HEK293T (cell line): Measurements from ENCODE around the gene UBE2G1.
"Not testable (repeated sequence)": the region's sequence is repeated elsewhere in the genome, so short reads cannot be mapped to it uniquely, and the experiment has no call there.

Source experiments
- CTCF ChIA-PET: fragments of 350-600 bp; formaldehyde crosslinking; extraction: SDS; loops from one replicate; lab custom pipeline; 2021; ENCODE audit warnings: antibody characterized with exemption, inconsistent platforms; lab: Yijun Ruan, JAX
- POLR2A ChIA-PET: fragments of 350-600 bp; formaldehyde crosslinking; extraction: SDS; loops from one replicate; lab custom pipeline; 2020; ENCODE audit warnings: antibody characterized with exemption, inconsistent platforms; lab: Yijun Ruan, JAX
- DNase-seq: peaks from one replicate; pipeline ENCODE4 v3.0.0; 2012; ENCODE audit warnings: mixed read lengths; ENCODE audit errors: extremely low spot score
- ARNT ChIP-seq: fragments of 450-650 bp; IDR thresholded peaks from 2 replicates; pipeline ENCODE4 v1.6.1; 2017; ENCODE audit warnings: mild to moderate bottlenecking
- BHLHE40 ChIP-seq: fragments of 450-650 bp; IDR thresholded peaks from 2 replicates; pipeline ENCODE4 v1.6.1; 2016; ENCODE audit warnings: mild to moderate bottlenecking, moderate library complexity, borderline replicate concordance
- CTBP1 ChIP-seq: fragments of 450-650 bp; IDR thresholded peaks from 2 replicates; pipeline ENCODE4 v1.6.1; 2016; ENCODE audit warnings: borderline replicate concordance
- ELF4 ChIP-seq: fragments of 450-650 bp; IDR thresholded peaks from 2 replicates; pipeline ENCODE4 v1.6.1; 2017; ENCODE audit warnings: antibody characterized with exemption
- FOXA1 ChIP-seq: fragments of 450-650 bp; IDR thresholded peaks from 2 replicates; pipeline ENCODE4 v1.6.1; 2016; ENCODE audit warnings: mild to moderate bottlenecking
- FOXK2 ChIP-seq: fragments of 450-650 bp; IDR thresholded peaks from 2 replicates; pipeline ENCODE4 v1.6.1; 2016; ENCODE audit warnings: mild to moderate bottlenecking
- FOXM1 ChIP-seq: fragments of 450-650 bp; IDR thresholded peaks from 2 replicates; pipeline ENCODE4 v1.6.1; 2017; ENCODE audit warnings: mild to moderate bottlenecking, borderline replicate concordance
- HDGF ChIP-seq: fragments of 450-650 bp; IDR thresholded peaks from 2 replicates; pipeline ENCODE4 v1.6.1; 2017; ENCODE audit warnings: antibody characterized with exemption, borderline replicate concordance
- L3MBTL2 ChIP-seq: fragments of 450-650 bp; conservative IDR thresholded peaks from 2 replicates; pipeline ENCODE4 v1.6.1; 2016; ENCODE audit warnings: mild to moderate bottlenecking
- LEF1 ChIP-seq: fragments of 450-650 bp; IDR thresholded peaks from 2 replicates; pipeline ENCODE4 v1.6.1; 2017; ENCODE audit warnings: mild to moderate bottlenecking, borderline replicate concordance
- NFRKB ChIP-seq: fragments of 450-650 bp; IDR thresholded peaks from 2 replicates; pipeline ENCODE4 v1.6.1; 2016; ENCODE audit warnings: mild to moderate bottlenecking, moderate library complexity
- SP1 ChIP-seq: fragments of 450-650 bp; IDR thresholded peaks from 2 replicates; pipeline ENCODE4 v1.6.1; 2017
- SUZ12 ChIP-seq: fragments of 450-650 bp; IDR thresholded peaks from 2 replicates; pipeline ENCODE4 v1.6.1; 2016; ENCODE audit warnings: mild to moderate bottlenecking
- TARDBP ChIP-seq: fragments of 450-650 bp; IDR thresholded peaks from 2 replicates; pipeline ENCODE4 v1.6.1; 2016
- ZNF384 ChIP-seq: fragments of 450-650 bp; IDR thresholded peaks from 2 replicates; pipeline ENCODE4 v1.6.1; 2016
- TF ChIP-seq, protein P1 (sequence below): fragments of 450-650 bp; IDR thresholded peaks from 2 replicates; pipeline ENCODE4 v1.6.1; 2016

UBE2G1 gene

GRCh38 chr17:4263282-4264215, 102.9 kb downstream of the UBE2G1 start, which contains the start of gene ANKFY1:
Gene ANKFY1, minus strand, starts transcription at chr17:4263979. Its CDS starts 38 bp downstream, at chr17:4263941.
- DNase-seq = peak; percentile 99
- TF ChIP-seq L3MBTL2 = peak; percentile 68
- TF ChIP-seq LEF1 = peak; percentile 14; the same call in 1 of the 2 replicates
- TF ChIP-seq SP1 = peak; percentile 92
- TF ChIP-seq FOXM1 = no peak
- no peak for TF ChIP-seq NFRKB
- ChIA-PET POLR2A (interaction anchor here (0.6 to 1.8 kb wide), 6 partner anchors 11 to 69 kb away, joined by 3 to 8 read pairs (median 4); no protein-coding TSS in a partner anchor), CTCF (no interaction called here)

- no peak for DNase-seq
- no peak for TF ChIP-seq FOXK2
- CTCF ChIA-PET = no interaction called here
- POLR2A ChIA-PET = interaction anchor here (1.2 to 1.8 kb wide), 4 partner anchors 13 to 103 kb away, joined by 3 to 4 read pairs (median 4); partner anchors contain the start of gene UBE2G1
Measured at GRCh38 chr17:4262703-4263102, 103.8 kb downstream of the UBE2G1 start.

GRCh38 chr17:4261452-4261851, 105.0 kb downstream of the UBE2G1 start:
- DNase-seq = no peak
- TF ChIP-seq ZNF384 = no peak
- no peak for TF ChIP-seq SUZ12
- TF ChIP-seq, protein P1, sequence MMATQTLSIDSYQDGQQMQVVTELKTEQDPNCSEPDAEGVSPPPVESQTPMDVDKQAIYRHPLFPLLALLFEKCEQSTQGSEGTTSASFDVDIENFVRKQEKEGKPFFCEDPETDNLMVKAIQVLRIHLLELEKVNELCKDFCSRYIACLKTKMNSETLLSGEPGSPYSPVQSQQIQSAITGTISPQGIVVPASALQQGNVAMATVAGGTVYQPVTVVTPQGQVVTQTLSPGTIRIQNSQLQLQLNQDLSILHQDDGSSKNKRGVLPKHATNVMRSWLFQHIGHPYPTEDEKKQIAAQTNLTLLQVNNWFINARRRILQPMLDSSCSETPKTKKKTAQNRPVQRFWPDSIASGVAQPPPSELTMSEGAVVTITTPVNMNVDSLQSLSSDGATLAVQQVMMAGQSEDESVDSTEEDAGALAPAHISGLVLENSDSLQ = no peak
- TF ChIP-seq TARDBP = no peak
- no peak for TF ChIP-seq HDGF
- TF ChIP-seq ELF4 = no peak
- no peak for TF ChIP-seq BHLHE40
- TF ChIP-seq LEF1 = no peak
- TF ChIP-seq ARNT = no peak
- no peak for TF ChIP-seq FOXA1
- TF ChIP-seq CTBP1 = no peak
- TF ChIP-seq SP1 = no peak
- no peak for TF ChIP-seq L3MBTL2
- TF ChIP-seq FOXK2 = no peak
- TF ChIP-seq NFRKB = no peak
- TF ChIP-seq FOXM1 = no peak
- CTCF ChIA-PET = interaction anchor here (2.1 kb wide), 1 partner anchor 12 kb away, joined by 9 read pairs; no protein-coding TSS in a partner anchor
- POLR2A ChIA-PET = interaction anchor here (1.2 kb wide), 1 partner anchor 105 kb away, joined by 3 read pairs; the partner anchor contains the start of gene UBE2G1

DNA sequence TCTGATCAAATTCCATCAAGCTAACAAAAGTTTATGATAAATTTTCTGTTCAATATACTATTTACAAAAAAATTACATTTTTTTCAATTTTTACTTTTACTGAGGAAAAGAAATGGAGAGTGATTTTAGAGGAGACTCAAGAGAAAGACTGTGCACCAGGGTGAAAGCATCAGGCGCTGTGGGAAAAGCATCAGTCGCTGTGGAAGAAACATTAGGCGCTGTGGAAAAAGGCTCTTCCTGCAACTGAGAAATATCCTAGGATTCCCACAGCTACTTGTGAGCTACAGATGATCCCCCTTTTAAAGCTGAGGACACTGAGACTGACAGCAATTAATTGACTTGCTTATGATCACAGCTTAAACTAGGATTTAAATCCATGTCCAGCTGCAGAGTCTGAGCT, 107.6 kb downstream of the UBE2G1 start:
- CTCF ChIA-PET = no interaction called here
- POLR2A ChIA-PET = no interaction called here
- DNase-seq = no peak
- no peak for TF ChIP-seq FOXM1
- TF ChIP-seq NFRKB = no peak
- TF ChIP-seq ARNT = no peak
- TF ChIP-seq SUZ12 = no peak
- no peak for TF ChIP-seq SP1
- TF ChIP-seq TARDBP = no peak
- TF ChIP-seq L3MBTL2 = no peak
- no peak for TF ChIP-seq LEF1
- TF ChIP-seq BHLHE40 = no peak
- no peak for TF ChIP-seq FOXA1
- TF ChIP-seq, protein P1 = no peak
- no peak for TF ChIP-seq CTBP1
- no peak for TF ChIP-seq FOXK2
- no peak for TF ChIP-seq HDGF
- TF ChIP-seq ZNF384 = no peak
- TF ChIP-seq ELF4 = no peak

DNA sequence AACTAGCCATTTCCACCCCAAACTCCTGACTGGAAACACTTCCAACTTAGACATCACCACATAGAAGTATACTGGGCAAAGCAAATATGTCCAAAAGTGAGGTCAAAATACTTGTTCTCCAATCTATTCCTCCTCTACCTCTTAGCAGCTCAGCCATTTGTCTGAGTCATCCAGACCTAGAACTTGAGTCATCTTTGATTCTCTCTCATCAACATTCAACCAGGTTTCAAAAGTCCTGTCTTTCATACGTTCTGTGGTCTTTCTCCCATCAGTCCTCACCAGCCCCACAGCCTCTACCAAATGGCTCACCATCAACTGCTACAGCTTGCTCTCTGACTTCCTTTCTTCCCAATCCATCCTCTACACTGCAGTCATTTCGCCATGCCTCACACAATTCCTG, 109.5 kb downstream of the UBE2G1 start:
- TF ChIP-seq ARNT = no peak
- no peak for TF ChIP-seq HDGF
- TF ChIP-seq, protein P1 = no peak
- no peak for TF ChIP-seq BHLHE40
- no peak for TF ChIP-seq SP1
- TF ChIP-seq LEF1 = no peak
- CTCF ChIA-PET = no interaction called here
- POLR2A ChIA-PET = no interaction called here

DNA sequence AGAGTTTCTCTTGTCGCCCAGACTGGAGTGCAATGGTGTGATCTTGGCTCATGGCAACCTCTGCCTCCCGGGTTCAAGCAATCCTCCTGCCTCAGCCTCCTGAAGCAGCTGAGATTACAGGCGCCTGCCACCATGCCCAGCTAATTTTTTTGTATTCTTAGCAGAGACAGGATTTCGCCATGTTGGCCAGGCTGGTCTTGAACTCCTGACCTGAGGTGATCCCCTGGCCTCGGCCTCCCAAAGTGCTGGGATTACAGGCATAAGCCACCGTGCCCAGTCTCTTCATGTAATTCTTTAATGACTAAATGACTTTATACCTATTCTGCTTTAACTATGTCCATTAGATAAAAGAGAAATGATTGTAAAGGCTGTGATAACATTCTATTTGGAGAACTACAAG, 111.2 kb downstream of the UBE2G1 start:
- CTCF ChIA-PET, DNase-seq, POLR2A ChIA-PET: not testable (repeated sequence)

More for the DNA sequence above, 109.5 kb downstream of the UBE2G1 start:
- no peak for DNase-seq
